ENCODE results near the gene DTL. TPM values are rescaled to one million over a fixed set of nuclear protein-coding genes. Genes with fewer than 3 reads are reported as not detected.

DTL gene
- total and polyA plus RNA-seq, 2 of the 13 experiments (the other 11 are each of a cell fraction or from before 2014, with no cell fraction given), result 10.4 to 32.8 TPM

DNA sequence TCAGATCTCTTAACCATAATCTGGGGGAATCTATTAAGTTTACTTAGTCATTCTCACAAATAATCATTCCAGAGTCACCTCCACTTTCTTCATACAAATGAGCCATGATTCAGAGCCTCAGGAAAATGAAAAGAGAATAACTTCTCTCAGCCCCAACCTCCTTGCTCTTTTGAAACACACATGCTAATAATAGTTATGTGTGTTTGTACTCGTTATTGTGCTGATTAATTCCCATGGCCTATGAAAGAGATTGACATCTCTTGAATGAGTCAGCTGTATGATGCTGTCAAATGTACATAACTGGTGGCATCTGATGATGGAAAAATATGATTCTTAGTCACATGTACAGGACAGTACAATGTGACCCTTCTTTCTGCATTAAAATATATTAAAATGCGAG, 41.5 kb downstream of the DTL start:
- ATAC-seq, result no peak
- no peak for TF ChIP-seq ZNF703 (CRISPR knock-in tag; IDR thresholded peaks at IDR 0.05; ENCODE audit: borderline replicate concordance)
- TF ChIP-seq FOXJ3 (CRISPR knock-in tag; IDR thresholded peaks at IDR 0.05; ENCODE audit: borderline replicate concordance), result no peak
- no peak for TF ChIP-seq ZNF383 (CRISPR knock-in tag; IDR thresholded peaks at IDR 0.05; ENCODE audit: borderline replicate concordance)
- no peak for TF ChIP-seq ZNF644 (CRISPR knock-in tag; IDR thresholded peaks at IDR 0.05; ENCODE audit: low read depth)
- TF ChIP-seq, protein P1, sequence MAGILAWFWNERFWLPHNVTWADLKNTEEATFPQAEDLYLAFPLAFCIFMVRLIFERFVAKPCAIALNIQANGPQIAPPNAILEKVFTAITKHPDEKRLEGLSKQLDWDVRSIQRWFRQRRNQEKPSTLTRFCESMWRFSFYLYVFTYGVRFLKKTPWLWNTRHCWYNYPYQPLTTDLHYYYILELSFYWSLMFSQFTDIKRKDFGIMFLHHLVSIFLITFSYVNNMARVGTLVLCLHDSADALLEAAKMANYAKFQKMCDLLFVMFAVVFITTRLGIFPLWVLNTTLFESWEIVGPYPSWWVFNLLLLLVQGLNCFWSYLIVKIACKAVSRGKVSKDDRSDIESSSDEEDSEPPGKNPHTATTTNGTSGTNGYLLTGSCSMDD (CRISPR knock-in tag; IDR thresholded peaks at IDR 0.05), result no peak
- TF ChIP-seq, protein P2, sequence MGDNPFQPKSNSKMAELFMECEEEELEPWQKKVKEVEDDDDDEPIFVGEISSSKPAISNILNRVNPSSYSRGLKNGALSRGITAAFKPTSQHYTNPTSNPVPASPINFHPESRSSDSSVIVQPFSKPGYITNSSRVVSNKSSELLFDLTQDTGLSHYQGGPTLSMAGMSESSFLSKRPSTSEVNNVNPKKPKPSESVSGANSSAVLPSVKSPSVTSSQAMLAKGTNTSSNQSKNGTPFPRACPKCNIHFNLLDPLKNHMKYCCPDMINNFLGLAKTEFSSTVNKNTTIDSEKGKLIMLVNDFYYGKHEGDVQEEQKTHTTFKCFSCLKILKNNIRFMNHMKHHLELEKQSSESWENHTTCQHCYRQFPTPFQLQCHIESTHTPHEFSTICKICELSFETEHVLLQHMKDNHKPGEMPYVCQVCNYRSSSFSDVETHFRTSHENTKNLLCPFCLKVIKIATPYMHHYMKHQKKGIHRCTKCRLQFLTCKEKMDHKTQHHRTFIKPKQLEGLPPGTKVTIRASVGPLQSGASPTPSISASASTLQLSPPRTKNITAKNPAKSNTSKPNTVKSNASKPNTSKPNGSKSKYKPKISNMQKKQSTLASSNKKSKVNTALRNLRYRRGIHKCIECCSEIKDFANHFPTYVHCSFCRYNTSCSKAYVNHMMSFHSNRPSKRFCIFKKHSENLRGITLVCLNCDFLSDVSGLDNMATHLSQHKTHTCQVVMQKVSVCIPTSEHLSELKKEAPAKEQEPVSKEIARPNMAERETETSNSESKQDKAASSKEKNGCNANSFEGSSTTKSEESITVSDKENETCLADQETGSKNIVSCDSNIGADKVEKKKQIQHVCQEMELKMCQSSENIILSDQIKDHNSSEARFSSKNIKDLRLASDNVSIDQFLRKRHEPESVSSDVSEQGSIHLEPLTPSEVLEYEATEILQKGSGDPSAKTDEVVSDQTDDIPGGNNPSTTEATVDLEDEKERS (CRISPR knock-in tag; IDR thresholded peaks at IDR 0.05), result no peak
- no peak for TF ChIP-seq NFATC3 (CRISPR knock-in tag; IDR thresholded peaks at IDR 0.05)
- TF ChIP-seq ZNF549 (CRISPR knock-in tag; IDR thresholded peaks at IDR 0.05), result no peak
- TF ChIP-seq, protein P3, sequence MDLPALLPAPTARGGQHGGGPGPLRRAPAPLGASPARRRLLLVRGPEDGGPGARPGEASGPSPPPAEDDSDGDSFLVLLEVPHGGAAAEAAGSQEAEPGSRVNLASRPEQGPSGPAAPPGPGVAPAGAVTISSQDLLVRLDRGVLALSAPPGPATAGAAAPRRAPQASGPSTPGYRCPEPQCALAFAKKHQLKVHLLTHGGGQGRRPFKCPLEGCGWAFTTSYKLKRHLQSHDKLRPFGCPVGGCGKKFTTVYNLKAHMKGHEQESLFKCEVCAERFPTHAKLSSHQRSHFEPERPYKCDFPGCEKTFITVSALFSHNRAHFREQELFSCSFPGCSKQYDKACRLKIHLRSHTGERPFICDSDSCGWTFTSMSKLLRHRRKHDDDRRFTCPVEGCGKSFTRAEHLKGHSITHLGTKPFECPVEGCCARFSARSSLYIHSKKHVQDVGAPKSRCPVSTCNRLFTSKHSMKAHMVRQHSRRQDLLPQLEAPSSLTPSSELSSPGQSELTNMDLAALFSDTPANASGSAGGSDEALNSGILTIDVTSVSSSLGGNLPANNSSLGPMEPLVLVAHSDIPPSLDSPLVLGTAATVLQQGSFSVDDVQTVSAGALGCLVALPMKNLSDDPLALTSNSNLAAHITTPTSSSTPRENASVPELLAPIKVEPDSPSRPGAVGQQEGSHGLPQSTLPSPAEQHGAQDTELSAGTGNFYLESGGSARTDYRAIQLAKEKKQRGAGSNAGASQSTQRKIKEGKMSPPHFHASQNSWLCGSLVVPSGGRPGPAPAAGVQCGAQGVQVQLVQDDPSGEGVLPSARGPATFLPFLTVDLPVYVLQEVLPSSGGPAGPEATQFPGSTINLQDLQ (CRISPR knock-in tag; IDR thresholded peaks at IDR 0.05), result no peak
- intact Hi-C loops (cut with micrococcal nuclease; ENCODE audit: unreplicated experiment) (no loop called here), in situ Hi-C loops (cut with HindIII; ENCODE audit: extremely low pct_ligation_motif_present, low pct_unique_long_range_greater_than_20kb) (no loop called here)
- H3K4me2 ChIP-seq (ENCODE audit: low read depth, low read length), result no peak overlapping the region
- no peak for FAIRE-seq
- H3K9ac ChIP-seq (ENCODE audit: insufficient read depth, low read depth, low read length), result no peak overlapping the region
- H4K20me1 ChIP-seq (ENCODE audit: insufficient read depth, low read length), result no peaks in the 10 kb centered on the region
- DNase-seq (ENCODE audit: low spot score), result no peak
- ChIA-PET CTCF (ENCODE audit: low intra/inter-chr PET ratio, low total read pairs) (no interaction called here), POLR2A (no interaction called here)
- no peaks in the 10 kb centered on the region for H3K9me3 ChIP-seq (ENCODE audit: low read length)
- WGBS (ENCODE audit: low lambda C conversion rate), result 92% methylated on average over 2 of the region's 2 CpGs
- peaks cover 3 to 50% of the 10 kb centered on the region in 2 experiments; a peak in 4 of 5 replicates for H3K36me3 ChIP-seq (replicated peaks in 1 of 2; ENCODE audit: control insufficient read depth in 1 of 2, insufficient read depth in 2 of 2, low read length in 2 of 2)
- H3K4me1 ChIP-seq (ENCODE audit: insufficient read depth, low read length), result no peaks in the 10 kb centered on the region
- H3K27me3 ChIP-seq (ENCODE audit: control insufficient read depth in 1 of 2, insufficient read depth in 2 of 2, low read length in 2 of 2), result no peaks in the 10 kb centered on the region
- no TSS peak for BruUV-seq (replicated peaks)
- H3K4me3 ChIP-seq (replicated peaks in 1 of 3; ENCODE audit: insufficient read depth in 1 of 3, low read depth in 2 of 3, low read length in 3 of 3), result no peak overlapping the region
- no peak overlapping the region for H2AFZ ChIP-seq (ENCODE audit: low read length)
- no peak overlapping the region for H3K27ac ChIP-seq (ENCODE audit: extremely low read length, insufficient read depth, low read length)
- H3K79me2 ChIP-seq (ENCODE audit: insufficient read depth, low read length), result no peaks in the 10 kb centered on the region

Measured in HepG2 (cell line).